Liver (tissue), 9 donors: ENCODE data around the gene TMEM117. TPM values are rescaled to one million over a fixed set of nuclear protein-coding genes. Genes with fewer than 3 reads are reported as not detected.

Experiments used
- DNase-seq: peaks from one replicate; pipeline ENCODE4 v3.0.0-alpha.2; 2017; ENCODE audit warnings: low spot score
- H3K27ac ChIP-seq, 2 donors: one replicate each; pipeline ENCODE4 v1.7.0; 2013; ENCODE audit warnings: inconsistent platforms in 2 of 2, low read length in 2 of 2, control low read depth in 1 of 2, low read depth in 1 of 2, mild to moderate bottlenecking in 1 of 2
- H3K27me3 ChIP-seq, 4 donors: one replicate each; pipeline versions ENCODE4 v1.6.1 to v1.7.0; 2013; ENCODE audit warnings: low read length in 3 of 4, inconsistent platforms in 1 of 4, mild to moderate bottlenecking in 1 of 4, moderate library complexity in 1 of 4; ENCODE audit not compliant: control insufficient read depth in 4 of 4, insufficient read depth in 4 of 4
- H3K36me3 ChIP-seq, 4 donors: one replicate each; pipeline versions ENCODE4 v1.6.1 to v1.7.0; 2013; ENCODE audit warnings: low read length in 3 of 4, mild to moderate bottlenecking in 3 of 4, low read depth in 1 of 4, moderate library complexity in 1 of 4; ENCODE audit not compliant: control insufficient read depth in 4 of 4, insufficient read depth in 3 of 4
- H3K4me1 ChIP-seq, 4 donors: one replicate each; pipeline versions ENCODE4 v1.6.1 to v1.7.0; 2013; ENCODE audit warnings: low read length in 3 of 4, mild to moderate bottlenecking in 3 of 4, moderate library complexity in 1 of 4; ENCODE audit not compliant: control insufficient read depth in 4 of 4, insufficient read depth in 4 of 4
- H3K4me3 ChIP-seq, 3 donors: one replicate each; pipeline versions ENCODE4 v1.6.1 to v1.7.0; 2013; ENCODE audit warnings: low read length in 3 of 3, control low read depth in 1 of 3, low read depth in 1 of 3, mild to moderate bottlenecking in 1 of 3
- H3K9ac ChIP-seq, 2 donors: one replicate each; pipeline ENCODE4 v1.7.0; 2013; ENCODE audit warnings: low read length in 2 of 2, mild to moderate bottlenecking in 2 of 2, moderate library complexity in 2 of 2, control low read depth in 1 of 2, low read depth in 1 of 2
- H3K9me3 ChIP-seq, 4 donors: one replicate each; pipeline versions ENCODE4 v1.6.1 to v1.7.0; 2013; ENCODE audit warnings: low read length in 3 of 4; ENCODE audit not compliant: control insufficient read depth in 4 of 4
- CTCF ChIP-seq: fragments of 150-350 bp; IDR thresholded peaks from 2 replicates; pipeline ENCODE4 v1.5.1; 2017; ENCODE audit warnings: improper control_type of control experiment, low read depth, low read length; ENCODE audit not compliant: missing input control
- EGR1 ChIP-seq, 2 donors: IDR thresholded peaks; 2 replicates each; pipeline ENCODE4 v1.6.1; 2016 to 2018; ENCODE audit warnings: antibody characterized with exemption in 2 of 2, low read depth in 2 of 2
- FOXA1 ChIP-seq: IDR thresholded peaks from 2 replicates; pipeline ENCODE4 v1.6.1; 2016; ENCODE audit warnings: antibody characterized with exemption
- FOXA2 ChIP-seq: IDR thresholded peaks from 2 replicates; pipeline ENCODE4 v1.6.1; 2016; ENCODE audit warnings: antibody characterized with exemption
- GABPA ChIP-seq, 2 donors: IDR thresholded peaks in 1 of 2; conservative IDR thresholded peaks in 1 of 2; 2 replicates each; pipeline ENCODE4 v1.6.1; 2016; ENCODE audit warnings: antibody characterized with exemption in 2 of 2, mild to moderate bottlenecking in 1 of 2, moderate library complexity in 1 of 2
- HNF4A ChIP-seq, 2 donors: conservative IDR thresholded peaks; 2 replicates each; pipeline ENCODE4 v1.6.1; 2016; ENCODE audit warnings: antibody characterized with exemption in 2 of 2, mild to moderate bottlenecking in 2 of 2
- HNF4G ChIP-seq: IDR thresholded peaks from 2 replicates; pipeline ENCODE4 v1.6.1; 2016; ENCODE audit warnings: antibody characterized with exemption
- NR2F2 ChIP-seq: IDR thresholded peaks from 2 replicates; pipeline ENCODE4 v1.6.1; 2016; ENCODE audit warnings: antibody characterized with exemption
- RAD21 ChIP-seq, 2 donors: IDR thresholded peaks; 2 replicates each; pipeline ENCODE4 v1.6.1; 2016; ENCODE audit warnings: antibody characterized with exemption in 2 of 2, mild to moderate bottlenecking in 2 of 2
- RXRA ChIP-seq, 2 donors: IDR thresholded peaks; 2 replicates each; pipeline ENCODE4 v1.6.1; 2017 to 2018; ENCODE audit warnings: antibody characterized with exemption in 2 of 2, mild to moderate bottlenecking in 1 of 2
- YY1 ChIP-seq: IDR thresholded peaks from 2 replicates; pipeline ENCODE4 v1.6.1; 2016; ENCODE audit warnings: antibody characterized with exemption, mild to moderate bottlenecking
- WGBS: extraction: QIAGEN DNeasy Blood & Tissue Kit; methylation state at CpG from one replicate; pipeline ENCODE4 v1.1.7; 2013; 5-methylcytosine and 5-hydroxymethylcytosine counted together
- polyA plus RNA-seq, 2 donors: library from polyadenylated mRNA; stranded (reverse) in 1 of 2; unstranded in 1 of 2; fragments of 200-250 nt in 1 of 2; fragments of >200 nt in 1 of 2; fragmentation: Nextera tagmentation in 1 of 2; extraction: Ambion mirVana in 1 of 2; gene quantifications; one replicate each; pipeline versions ENCODE4 v1.2.1 to v1.2.3, GENCODE V29; 2013 to 2015
- total RNA-seq, 2 donors: library from RNA; depleted of rRNA; stranded (reverse); fragments of >200 nt; gene quantifications; one replicate each; pipeline ENCODE4 v1.2.3, GENCODE V29; 2014
- TF ChIP-seq, protein P1 (sequence below): IDR thresholded peaks from 2 replicates; pipeline ENCODE4 v1.6.1; 2016; ENCODE audit warnings: antibody characterized with exemption
- TF ChIP-seq, protein P2 (sequence below): IDR thresholded peaks from 2 replicates; pipeline ENCODE4 v1.6.1; 2016; ENCODE audit warnings: antibody characterized with exemption
- donor health status: healthy.
- donor health status: healthy.
- donor health status: healthy.
- donor health status: healthy.
- donor health status: healthy.

Gene TMEM117
- total and polyA plus RNA-seq, 4 donors: 2.0 to 5.9 (median 3.9) TPM

- no peak overlapping the region for H3K9ac ChIP-seq
- 76% methylated on average over 3 of the region's 3 CpGs for WGBS
- no peaks in the 10 kb centered on the region for H3K4me1 ChIP-seq
- H3K9me3 ChIP-seq: no peaks in the 10 kb centered on the region
- TF ChIP-seq GABPA (IDR thresholded peaks at IDR 0.05 in 1 of 2, conservative IDR thresholded peaks at IDR 0.05 in 1 of 2): no peak
- TF ChIP-seq RAD21 (IDR thresholded peaks at IDR 0.05): no peak
- H3K27ac ChIP-seq: no peak overlapping the region
- H3K4me3 ChIP-seq: no peak overlapping the region
- no peaks in the 10 kb centered on the region for H3K36me3 ChIP-seq
- DNase-seq: no peak
- H3K27me3 ChIP-seq: no peaks in the 10 kb centered on the region
Measured at GRCh38 chr12:43815416-43815815, 20.5 kb upstream of the TMEM117 start.

DNA sequence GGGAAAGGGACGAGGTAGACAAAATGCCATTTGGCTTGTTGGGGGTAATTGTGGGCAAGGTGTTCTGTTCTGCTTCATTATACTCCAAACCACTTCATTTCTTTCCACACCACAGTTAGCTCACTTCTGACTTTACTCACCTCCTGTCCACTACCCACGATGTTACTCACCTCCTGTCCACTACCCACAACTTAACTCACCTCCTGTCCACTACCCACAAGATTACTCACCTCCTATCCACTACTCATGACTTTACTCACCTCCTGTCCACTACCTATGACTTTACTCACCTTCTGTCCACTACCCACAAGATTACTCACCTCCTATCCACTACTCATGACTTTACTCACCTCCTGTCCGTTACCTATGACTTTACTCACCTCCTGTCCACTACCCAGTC is 19.7 kb upstream of the TMEM117 start:
- Histone ChIP-seq H3K9me3 (no peaks in the 10 kb centered on the region), H3K9ac (no peak overlapping the region), H3K4me1 (no peaks in the 10 kb centered on the region), H3K36me3 (no peaks in the 10 kb centered on the region), H3K27ac (no peak overlapping the region), H3K4me3 (no peak overlapping the region), H3K27me3 (no peaks in the 10 kb centered on the region)
- TF ChIP-seq YY1 (no peak), FOXA1 (no peak)
- no peak for DNase-seq
- WGBS: 82% methylated on average over 3 of the region's 3 CpGs

- no peaks in the 10 kb centered on the region for H3K27me3 ChIP-seq
- no peaks in the 10 kb centered on the region for H3K9me3 ChIP-seq
- H3K4me3 ChIP-seq: no peak overlapping the region
- H3K27ac ChIP-seq: no peak overlapping the region
- H3K9ac ChIP-seq: no peak overlapping the region
- TF ChIP-seq HNF4A (conservative IDR thresholded peaks at IDR 0.05) (no peak), FOXA2 (no peak), YY1 (no peak), CTCF (no peak), GABPA (IDR thresholded peaks at IDR 0.05 in 1 of 2, conservative IDR thresholded peaks at IDR 0.05 in 1 of 2) (no peak), HNF4G (no peak), NR2F2 (no peak), RXRA (IDR thresholded peaks at IDR 0.05) (no peak), EGR1 (IDR thresholded peaks at IDR 0.05; ENCODE audit: low read depth in 2 of 2) (no peak)
- TF ChIP-seq, protein P1, sequence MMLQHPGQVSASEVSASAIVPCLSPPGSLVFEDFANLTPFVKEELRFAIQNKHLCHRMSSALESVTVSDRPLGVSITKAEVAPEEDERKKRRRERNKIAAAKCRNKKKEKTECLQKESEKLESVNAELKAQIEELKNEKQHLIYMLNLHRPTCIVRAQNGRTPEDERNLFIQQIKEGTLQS: no peak
- TF ChIP-seq, protein P2, sequence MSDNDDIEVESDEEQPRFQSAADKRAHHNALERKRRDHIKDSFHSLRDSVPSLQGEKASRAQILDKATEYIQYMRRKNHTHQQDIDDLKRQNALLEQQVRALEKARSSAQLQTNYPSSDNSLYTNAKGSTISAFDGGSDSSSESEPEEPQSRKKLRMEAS: no peak
- H3K4me1 ChIP-seq: no peaks in the 10 kb centered on the region
- no peak for DNase-seq
- no peaks in the 10 kb centered on the region for H3K36me3 ChIP-seq
- WGBS: 87% methylated on average over 8 of the region's 8 CpGs
Measured at GRCh38 chr12:43824207-43824775, 11.6 kb upstream of the TMEM117 start.
